MM.1S (cell line): ENCODE results near the gene WRNIP1.

Experiments
- DNase-seq: peaks from one replicate; pipeline ENCODE4 v3.0.0-alpha.2; 2015
- H2AFZ ChIP-seq: fragments of 300-600 bp; sonication (generic); 2 replicates; pipeline ENCODE4 v1.6.0; 2016; ENCODE audit warnings: antibody characterized with exemption, low read length
- H3F3A ChIP-seq: fragments of 300-600 bp; sonication (generic); 2 replicates; pipeline ENCODE4 v1.6.1; 2016; ENCODE audit warnings: mild to moderate bottlenecking, antibody characterized with exemption, low read length, moderate library complexity, mixed read lengths; ENCODE audit not compliant: insufficient read depth
- H3K27ac ChIP-seq: fragments of 300-600 bp; sonication (generic); 2 replicates; pipeline ENCODE4 v1.5.1; 2016; ENCODE audit warnings: mild to moderate bottlenecking, low read length
- H3K27me3 ChIP-seq: fragments of 300-600 bp; sonication (generic); replicated peaks from 2 replicates; pipeline ENCODE4 v1.6.0; 2016; ENCODE audit warnings: low read length; ENCODE audit not compliant: insufficient read depth
- H3K36me3 ChIP-seq: fragments of 300-600 bp; sonication (generic); replicated peaks from 2 replicates; pipeline ENCODE4 v1.6.1; 2016; ENCODE audit warnings: mild to moderate bottlenecking, low read length, mixed read lengths; ENCODE audit not compliant: insufficient read depth
- H3K4me1 ChIP-seq: fragments of 300-600 bp; sonication (generic); 2 replicates; pipeline ENCODE4 v1.6.1; 2016; ENCODE audit warnings: low read length, mixed read lengths
- H3K4me2 ChIP-seq: fragments of 300-600 bp; sonication (generic); 2 replicates; pipeline ENCODE4 v1.6.0; 2016; ENCODE audit warnings: low read depth, low read length
- H3K4me3 ChIP-seq: fragments of 300-600 bp; sonication (generic); 2 replicates; pipeline ENCODE4 v1.5.1; 2016; ENCODE audit warnings: low read length, mixed read lengths
- H3K79me2 ChIP-seq: fragments of 300-600 bp; sonication (generic); 2 replicates; pipeline ENCODE4 v1.6.1; 2016; ENCODE audit warnings: mixed run types, low read length, mixed read lengths
- H3K9ac ChIP-seq: fragments of 300-600 bp; sonication (generic); 2 replicates; pipeline ENCODE4 v1.6.1; 2016; ENCODE audit warnings: low read length, mixed read lengths
- H3K9me2 ChIP-seq: fragments of 300-600 bp; sonication (generic); replicated peaks from 2 replicates; pipeline ENCODE4 v1.6.1; 2016; ENCODE audit warnings: mild to moderate bottlenecking, low read length, mixed read lengths; ENCODE audit not compliant: insufficient read depth
- H3K9me3 ChIP-seq: fragments of 300-600 bp; sonication (generic); replicated peaks from 2 replicates; pipeline ENCODE4 v1.6.1; 2016; ENCODE audit warnings: mild to moderate bottlenecking, low read length, mixed read lengths; ENCODE audit not compliant: insufficient read depth
- H4K20me1 ChIP-seq: fragments of 300-600 bp; sonication (generic); 2 replicates; pipeline ENCODE4 v1.6.1; 2016; ENCODE audit warnings: mild to moderate bottlenecking, low read length, moderate library complexity, mixed read lengths; ENCODE audit not compliant: insufficient read depth
- CTCF ChIP-seq: fragments of 300-600 bp; sonication (generic); IDR thresholded peaks from 2 replicates; pipeline ENCODE4 v1.5.1; 2016; ENCODE audit warnings: antibody characterized with exemption, low read length, mixed read lengths
- EZH2 ChIP-seq: fragments of 300-600 bp; sonication (generic); optimal IDR thresholded peaks from 2 replicates; pipeline ENCODE3; 2017; ENCODE audit warnings: low read depth, mild to moderate bottlenecking, antibody characterized with exemption, low read length, mixed read lengths
- EZH2phosphoT487 ChIP-seq: fragments of 300-600 bp; sonication (generic); IDR thresholded peaks from 2 replicates; pipeline ENCODE4 v1.6.1; 2018; ENCODE audit warnings: antibody characterized with exemption, low read length

Gene WRNIP1

GRCh38 chr6:2738373-2738979 lies 26.7 kb upstream of the WRNIP1 start:
- no peaks in the 10 kb centered on the region for H4K20me1 ChIP-seq
- DNase-seq = peak; percentile 19
- no peak overlapping the region for H3K4me2 ChIP-seq
- no peaks in the 10 kb centered on the region for H3F3A ChIP-seq
- H3K9me2 ChIP-seq = no peaks in the 10 kb centered on the region
- no peak overlapping the region for H2AFZ ChIP-seq
- H3K27me3 ChIP-seq = no peaks in the 10 kb centered on the region
- no peak overlapping the region for H3K9ac ChIP-seq
- no peak overlapping the region for H3K4me3 ChIP-seq
- peak; percentile 58 for TF ChIP-seq CTCF
- no peak for TF ChIP-seq EZH2phosphoT487
- H3K36me3 ChIP-seq = no peaks in the 10 kb centered on the region
- no peaks in the 10 kb centered on the region for H3K79me2 ChIP-seq
- no peaks in the 10 kb centered on the region for H3K9me3 ChIP-seq
- H3K4me1 ChIP-seq = no peaks in the 10 kb centered on the region
- no peak overlapping the region for H3K27ac ChIP-seq

- H3F3A ChIP-seq = no peaks in the 10 kb centered on the region
- H3K36me3 ChIP-seq = no peaks in the 10 kb centered on the region
- H2AFZ ChIP-seq = no peak overlapping the region
- H3K4me1 ChIP-seq = no peaks in the 10 kb centered on the region
- DNase-seq = no peak
- no peak for TF ChIP-seq EZH2
- TF ChIP-seq CTCF = no peak
- no peak for TF ChIP-seq EZH2phosphoT487
- H3K27ac ChIP-seq = no peak overlapping the region
- no peaks in the 10 kb centered on the region for H3K9me3 ChIP-seq
- H3K27me3 ChIP-seq = no peaks in the 10 kb centered on the region
- no peaks in the 10 kb centered on the region for H4K20me1 ChIP-seq
- H3K9ac ChIP-seq = no peak overlapping the region
- H3K4me2 ChIP-seq = no peak overlapping the region
- no peak overlapping the region for H3K4me3 ChIP-seq
- no peaks in the 10 kb centered on the region for H3K9me2 ChIP-seq
- no peaks in the 10 kb centered on the region for H3K79me2 ChIP-seq
These were observed 25.9 kb upstream of the WRNIP1 start for GRCh38 chr6:2739335-2739734.

GRCh38 chr6:2740581-2740980 lies 24.6 kb upstream of the WRNIP1 start:
- no peaks in the 10 kb centered on the region for H3K4me1 ChIP-seq
- DNase-seq = no peak
- H3K9ac ChIP-seq = no peak overlapping the region
- H3K9me2 ChIP-seq = no peaks in the 10 kb centered on the region
- no peaks in the 10 kb centered on the region for H3K27me3 ChIP-seq
- H3K9me3 ChIP-seq = no peaks in the 10 kb centered on the region
- H3F3A ChIP-seq = no peaks in the 10 kb centered on the region
- H3K36me3 ChIP-seq = no peaks in the 10 kb centered on the region
- TF ChIP-seq EZH2 (no peak), EZH2phosphoT487 (no peak), CTCF (no peak)
- no peak overlapping the region for H3K27ac ChIP-seq
- no peaks in the 10 kb centered on the region for H3K79me2 ChIP-seq
- no peak overlapping the region for H3K4me3 ChIP-seq
- H2AFZ ChIP-seq = no peak overlapping the region
- H3K4me2 ChIP-seq = no peak overlapping the region
- H4K20me1 ChIP-seq = no peaks in the 10 kb centered on the region
